Tibial artery (tissue), 4 donors: ENCODE measurements around the gene DLG5.

Source experiments
- DNase-seq, 2 donors: peaks; one replicate each; pipeline ENCODE4 v3.0.0-alpha.2; 2019
- H3K27ac ChIP-seq, 2 donors: fragments of 200-600 bp; sonication (generic) in 1 of 2; 1 replicate in 1 of 2; 2 replicates in 1 of 2; pipeline ENCODE4 v1.5.1; 2018 to 2019; ENCODE audit warnings: mild to moderate bottlenecking in 1 of 2
- H3K27me3 ChIP-seq, 2 donors: fragments of 200-600 bp; sonication (generic) in 1 of 2; one replicate each; pipeline versions ENCODE4 v1.5.1 to v1.6.0; 2016 to 2019
- H3K36me3 ChIP-seq, 3 donors: fragments of 200-600 bp; sonication (generic) in 2 of 3; one replicate each; pipeline ENCODE4 v1.5.1; 2016 to 2019; ENCODE audit warnings: mild to moderate bottlenecking in 2 of 3
- H3K4me1 ChIP-seq, 4 donors: fragments of 200-600 bp; sonication (generic) in 2 of 4; 1 replicate in 3 of 4; 2 replicates in 1 of 4; pipeline ENCODE4 v1.5.1; 2016 to 2019
- H3K4me3 ChIP-seq, 2 donors: fragments of 200-600 bp; sonication (generic) in 1 of 2; 1 replicate in 1 of 2; 2 replicates in 1 of 2; pipeline ENCODE4 v1.5.1; 2018 to 2019; ENCODE audit warnings: mild to moderate bottlenecking in 2 of 2
- H3K9me3 ChIP-seq, 3 donors: fragments of 200-600 bp; sonication (generic) in 1 of 3; one replicate each; pipeline ENCODE4 v1.5.1; 2016 to 2019
- CTCF ChIP-seq, 2 experiments: fragments of 200-600 bp in 1 of 2; fragments of 450-650 bp in 1 of 2; IDR thresholded peaks; one replicate each; pipeline ENCODE4 v1.5.1; 2017 to 2019; ENCODE audit warnings: antibody characterized with exemption in 2 of 2, mild to moderate bottlenecking in 1 of 2, moderate library complexity in 1 of 2
- intact Hi-C: fragments of 100-400 bp; cut with DNase I; formaldehyde crosslinking; loops from one replicate; pipeline ENCODE4 v1.15.0; 2023; ENCODE audit warnings: low total_unique reads

DLG5 gene

GRCh38 chr10:77854115-77854514 lies 72.4 kb downstream of the DLG5 start:
- Histone ChIP-seq H3K36me3 (peaks cover 16 to 88% (median 49%) of the 10 kb centered on the region in 3 donors), H3K9me3 (no peaks in the 10 kb centered on the region), H3K27ac (no peak overlapping the region), H3K27me3 (no peaks in the 10 kb centered on the region), H3K4me3 (no peak overlapping the region), H3K4me1 (peaks cover 0 to 8% (median 0%) of the 10 kb centered on the region in 4 donors)
- no peak for DNase-seq
- no peak for TF ChIP-seq CTCF (IDR thresholded peaks at IDR 0.05)
- intact Hi-C loops: no loop called here

DNA sequence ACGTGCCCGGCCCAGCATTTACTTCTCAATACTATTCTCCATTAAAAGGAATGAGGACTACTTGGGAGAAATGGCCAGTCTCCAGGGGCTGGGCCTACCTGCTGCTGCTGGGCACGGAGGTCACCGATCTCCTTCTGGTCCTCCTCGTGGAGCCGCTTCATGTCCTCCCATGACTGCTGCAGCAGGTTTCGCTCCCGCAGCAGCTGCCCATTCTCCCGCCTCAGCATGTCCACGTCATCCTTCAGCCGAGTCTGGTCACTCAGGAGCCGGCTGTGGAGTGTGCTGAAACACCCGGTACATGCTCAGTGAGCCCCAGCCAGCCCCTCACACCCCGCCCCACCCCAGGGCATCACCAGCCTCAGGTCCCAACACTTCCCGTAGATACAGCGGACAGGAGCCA lies 73.3 kb downstream of the DLG5 start:
- TF ChIP-seq CTCF (IDR thresholded peaks at IDR 0.05): no peak
- no peak overlapping the region for H3K27ac ChIP-seq
- H3K36me3 ChIP-seq: peaks cover 16 to 87% (median 49%) of the 10 kb centered on the region in 3 donors
- no peaks in the 10 kb centered on the region for H3K27me3 ChIP-seq
- H3K4me3 ChIP-seq: no peak overlapping the region
- no peaks in the 10 kb centered on the region for H3K9me3 ChIP-seq
- DNase-seq: no peak
- H3K4me1 ChIP-seq: peaks cover 0 to 8% (median 0%) of the 10 kb centered on the region in 4 donors
- intact Hi-C loops: no loop called here

DNA sequence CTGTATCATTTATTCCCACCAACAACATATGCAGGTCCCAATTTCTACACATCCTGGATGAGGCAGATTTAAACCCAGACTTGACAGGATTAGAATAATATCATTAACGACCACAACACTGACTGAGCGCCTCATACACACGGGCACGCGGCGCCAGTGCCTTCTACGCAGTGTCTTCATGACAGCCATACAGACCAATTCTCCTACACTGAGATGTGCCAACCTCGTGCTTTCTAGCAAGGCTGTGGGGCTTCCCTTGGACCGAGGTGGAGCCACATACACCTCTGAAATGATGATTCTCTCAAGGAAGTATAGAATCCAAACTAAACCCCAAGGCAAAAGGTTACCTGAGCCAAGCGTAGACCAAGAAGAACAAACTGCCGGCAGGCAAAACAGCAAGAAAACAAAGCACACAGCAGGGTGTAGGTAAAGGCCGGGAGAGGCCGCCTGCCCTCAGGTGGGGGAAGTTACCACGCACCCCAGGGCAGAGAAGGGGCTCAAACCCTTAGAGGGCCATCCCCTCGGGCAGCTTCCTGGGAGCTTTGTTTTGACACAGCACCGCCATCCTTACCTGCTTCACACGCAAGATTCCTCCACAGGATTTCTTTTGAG lies 75.8 kb downstream of the DLG5 start:
- intact Hi-C loops: no loop called here
- DNase-seq: no peak
- TF ChIP-seq CTCF (IDR thresholded peaks at IDR 0.05): no peak
- H3K9me3 ChIP-seq: no peaks in the 10 kb centered on the region
- H3K4me3 ChIP-seq: no peak overlapping the region
- H3K36me3 ChIP-seq: peaks cover 16 to 76% (median 39%) of the 10 kb centered on the region in 3 donors
- H3K27ac ChIP-seq: no peak overlapping the region
- peaks cover 0 to 20% (median 9%) of the 10 kb centered on the region in 4 donors for H3K4me1 ChIP-seq
- no peaks in the 10 kb centered on the region for H3K27me3 ChIP-seq

- no peaks in the 10 kb centered on the region for H3K27me3 ChIP-seq
- peaks cover 16 to 71% (median 35%) of the 10 kb centered on the region in 3 donors for H3K36me3 ChIP-seq
- H3K4me3 ChIP-seq: no peak overlapping the region
- H3K9me3 ChIP-seq: no peaks in the 10 kb centered on the region
- H3K4me1 ChIP-seq: peaks cover 0 to 24% (median 7%) of the 10 kb centered on the region in 4 donors
- H3K27ac ChIP-seq: no peak overlapping the region
- no peak for DNase-seq
- no peak for TF ChIP-seq CTCF (IDR thresholded peaks at IDR 0.05)
- intact Hi-C loops: loop anchor here (5.0 to 10.0 kb wide), 2 partner anchors 76 to 178 kb away; partner anchors contain the start of genes DLG5 and POLR3A
Observed at GRCh38 chr10:77849039-77849664, 77.4 kb downstream of the DLG5 start.

GRCh38 chr10:77846718-77847311 lies 79.7 kb downstream of the DLG5 start:
- peak; percentile 95 to 97 for TF ChIP-seq CTCF (IDR thresholded peaks at IDR 0.05)
- Histone ChIP-seq H3K4me3 (peak overlapping the region in 1 of 2 donors; percentile 6), H3K36me3 (peaks cover 18 to 71% (median 33%) of the 10 kb centered on the region in 3 donors), H3K27ac (peak overlapping the region; percentile 65 to 66), H3K4me1 (peaks cover 0 to 24% (median 7%) of the 10 kb centered on the region in 4 donors), H3K27me3 (no peaks in the 10 kb centered on the region), H3K9me3 (no peaks in the 10 kb centered on the region)
- DNase-seq: peak; percentile 74 to 86
- intact Hi-C loops: loop anchor here (5.0 to 10.0 kb wide), 2 partner anchors 78 to 180 kb away; partner anchors contain the start of genes DLG5 and POLR3A
